Panc1 (cell line): ENCODE results near the gene SIX3. TPM values are rescaled to one million over a fixed set of nuclear protein-coding genes. Genes with fewer than 3 reads are reported as not detected.

Source experiments
- ATAC-seq: fragments of 200-7000 bp; cut with Tn5 transposase; 2 replicates; pipeline ENCODE4 v1.9.1; 2020; ENCODE audit warnings: mild to moderate bottlenecking, moderate library complexity
- BruUV-seq: library from RNA; stranded (reverse); fragments of 400-500 nt; replicated peaks from 2 replicates; lab custom pipeline; 2021; lab: Mats Ljungman, UMichigan
- CTCF ChIA-PET: fragments of 300-600 bp; sonication (Branson Sonifier 250); formaldehyde crosslinking; loops from one replicate; lab custom pipeline; 2022; ENCODE audit warnings: antibody characterized with exemption; lab: Charles Lee
- POLR2A ChIA-PET: fragments of 300-600 bp; sonication (Branson Sonifier 250); formaldehyde crosslinking; loops from one replicate; lab custom pipeline; 2022; ENCODE audit warnings: antibody characterized with exemption; lab: Charles Lee
- DNase-seq: peaks from one replicate; pipeline ENCODE4 v3.0.0-alpha.2; 2010; ENCODE audit warnings: low read depth, low spot score
- H3K27ac ChIP-seq: 2 replicates; pipeline ENCODE4 v1.5.1; 2011; ENCODE audit warnings: mild to moderate bottlenecking, low read length, inconsistent platforms
- H3K27me3 ChIP-seq: fragments of 200-500 bp; sonication (Bioruptor generic); 2 replicates; pipeline ENCODE4 v1.6.0; 2014; ENCODE audit warnings: low read length, inconsistent platforms; ENCODE audit not compliant: control insufficient read depth, insufficient read depth
- H3K36me3 ChIP-seq: fragments of 200-500 bp; sonication (Bioruptor generic); 2 replicates; pipeline ENCODE4 v1.5.1; 2014; ENCODE audit warnings: inconsistent platforms, mild to moderate bottlenecking, low read length, moderate library complexity; ENCODE audit not compliant: control insufficient read depth, insufficient read depth
- H3K4me1 ChIP-seq: 2 replicates; pipeline ENCODE4 v1.5.1; 2011; ENCODE audit warnings: inconsistent platforms, mild to moderate bottlenecking, low read length, moderate library complexity; ENCODE audit not compliant: control insufficient read depth, insufficient read depth
- H3K4me3 ChIP-seq, 2 experiments: 2 replicates each; pipeline ENCODE4 v1.5.1; 2011 to 2012; ENCODE audit warnings: low read depth in 2 of 2, low read length in 2 of 2, mild to moderate bottlenecking in 2 of 2, inconsistent platforms in 1 of 2, moderate library complexity in 1 of 2
- H3K9me3 ChIP-seq: fragments of 200-500 bp; sonication (Bioruptor generic); 2 replicates; pipeline ENCODE4 v1.5.1; 2014; ENCODE audit warnings: low read depth, mild to moderate bottlenecking, inconsistent platforms, low read length, moderate library complexity; ENCODE audit not compliant: control insufficient read depth, insufficient read depth
- CTCF ChIP-seq: fragments of 450-650 bp; IDR thresholded peaks from 2 replicates; pipeline ENCODE4 v1.5.1; 2017; ENCODE audit warnings: mild to moderate bottlenecking
- POLR2AphosphoS5 ChIP-seq: IDR thresholded peaks from 2 replicates; pipeline ENCODE4 v1.6.1; 2012; ENCODE audit warnings: mild to moderate bottlenecking, low read depth, low read length, moderate library complexity
- SIN3A ChIP-seq: IDR thresholded peaks from 2 replicates; pipeline ENCODE4 v1.6.1; 2012; ENCODE audit warnings: low read depth, mild to moderate bottlenecking, low read length, moderate library complexity, borderline replicate concordance; ENCODE audit not compliant: insufficient read depth
- TCF7L2 ChIP-seq: IDR thresholded peaks from 2 replicates; pipeline ENCODE4 v1.6.1; 2011; ENCODE audit warnings: mild to moderate bottlenecking, low read depth, low read length, inconsistent platforms
- in situ Hi-C: cut with HindIII; loops from 2 replicates; pipeline ENCODE4 v1.10.0; 2016; ENCODE audit warnings: low sequenced_read_pairs, low pct_unique_long_range_greater_than_20kb
- intact Hi-C: fragments of 100-400 bp; cut with micrococcal nuclease; formaldehyde crosslinking; loops from one replicate; pipeline ENCODE4 v1.10.0; 2022; ENCODE audit not compliant: unreplicated experiment
- total RNA-seq: library from RNA; stranded (reverse); gene quantifications from one replicate; pipeline ENCODE4 v1.2.1, GENCODE V29; 2021; ENCODE audit not compliant: unreplicated experiment
- TF ChIP-seq, protein P1 (sequence below), 2 experiments: IDR thresholded peaks; 2 replicates each; pipeline ENCODE4 v1.6.1; 2011 to 2012; ENCODE audit warnings: low read depth in 2 of 2, control low read depth in 1 of 2, low read length in 1 of 2, mild to moderate bottlenecking in 1 of 2, moderate library complexity in 1 of 2; ENCODE audit not compliant: insufficient read depth in 1 of 2

Gene SIX3
- total RNA-seq, 1 experiment from 2014 or later, result 0.21 TPM

GRCh38 chr2:44950646-44951045, 9.1 kb downstream of the SIX3 start:
- ATAC-seq, result no peak
- no peak for DNase-seq
- H3K4me1 ChIP-seq, result no peaks in the 10 kb centered on the region
- intact Hi-C loops, result loop anchor here (10.0 kb wide), 2 partner anchors 706 to 906 kb away; no protein-coding TSS in a partner anchor
- in situ Hi-C loops, result no loop called here
- H3K27ac ChIP-seq, result no peak overlapping the region
- H3K36me3 ChIP-seq, result no peaks in the 10 kb centered on the region
- POLR2A ChIA-PET, result no interaction called here
- BruUV-seq, result no TSS peak
- no peaks in the 10 kb centered on the region; the same call in 1 of the 2 replicates for H3K27me3 ChIP-seq
- CTCF ChIA-PET, result no interaction called here
- TF ChIP-seq CTCF, result no peak
- no peak for TF ChIP-seq TCF7L2
- TF ChIP-seq, protein P1, sequence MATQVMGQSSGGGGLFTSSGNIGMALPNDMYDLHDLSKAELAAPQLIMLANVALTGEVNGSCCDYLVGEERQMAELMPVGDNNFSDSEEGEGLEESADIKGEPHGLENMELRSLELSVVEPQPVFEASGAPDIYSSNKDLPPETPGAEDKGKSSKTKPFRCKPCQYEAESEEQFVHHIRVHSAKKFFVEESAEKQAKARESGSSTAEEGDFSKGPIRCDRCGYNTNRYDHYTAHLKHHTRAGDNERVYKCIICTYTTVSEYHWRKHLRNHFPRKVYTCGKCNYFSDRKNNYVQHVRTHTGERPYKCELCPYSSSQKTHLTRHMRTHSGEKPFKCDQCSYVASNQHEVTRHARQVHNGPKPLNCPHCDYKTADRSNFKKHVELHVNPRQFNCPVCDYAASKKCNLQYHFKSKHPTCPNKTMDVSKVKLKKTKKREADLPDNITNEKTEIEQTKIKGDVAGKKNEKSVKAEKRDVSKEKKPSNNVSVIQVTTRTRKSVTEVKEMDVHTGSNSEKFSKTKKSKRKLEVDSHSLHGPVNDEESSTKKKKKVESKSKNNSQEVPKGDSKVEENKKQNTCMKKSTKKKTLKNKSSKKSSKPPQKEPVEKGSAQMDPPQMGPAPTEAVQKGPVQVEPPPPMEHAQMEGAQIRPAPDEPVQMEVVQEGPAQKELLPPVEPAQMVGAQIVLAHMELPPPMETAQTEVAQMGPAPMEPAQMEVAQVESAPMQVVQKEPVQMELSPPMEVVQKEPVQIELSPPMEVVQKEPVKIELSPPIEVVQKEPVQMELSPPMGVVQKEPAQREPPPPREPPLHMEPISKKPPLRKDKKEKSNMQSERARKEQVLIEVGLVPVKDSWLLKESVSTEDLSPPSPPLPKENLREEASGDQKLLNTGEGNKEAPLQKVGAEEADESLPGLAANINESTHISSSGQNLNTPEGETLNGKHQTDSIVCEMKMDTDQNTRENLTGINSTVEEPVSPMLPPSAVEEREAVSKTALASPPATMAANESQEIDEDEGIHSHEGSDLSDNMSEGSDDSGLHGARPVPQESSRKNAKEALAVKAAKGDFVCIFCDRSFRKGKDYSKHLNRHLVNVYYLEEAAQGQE (IDR thresholded peaks at IDR 0.05; ENCODE audit: insufficient read depth in 1 of 2, low read depth in 2 of 2, low read length in 1 of 2), result no peak
- TF ChIP-seq SIN3A, result no peak
- no peak for TF ChIP-seq POLR2AphosphoS5
- H3K4me3 ChIP-seq, result no peak overlapping the region
- H3K9me3 ChIP-seq, result no peaks in the 10 kb centered on the region

- H3K4me1 ChIP-seq, result 0 out of 2 replicates have a peak, but pooled peaks cover 4% of the 10 kb centered on the region
- no TSS peak for BruUV-seq
- no peak for ATAC-seq
- in situ Hi-C loops, result no loop called here
- DNase-seq, result no peak
- no peak for TF ChIP-seq POLR2AphosphoS5
- no peaks in the 10 kb centered on the region; the same call in 1 of the 2 replicates for H3K27me3 ChIP-seq
- intact Hi-C loops, result loop anchor here (10.0 kb wide), 2 partner anchors 706 to 906 kb away; no protein-coding TSS in a partner anchor
- no peaks in the 10 kb centered on the region for H3K36me3 ChIP-seq
- no peak overlapping the region for H3K27ac ChIP-seq
- no peak overlapping the region for H3K4me3 ChIP-seq
- no peaks in the 10 kb centered on the region for H3K9me3 ChIP-seq
- ChIA-PET CTCF (no interaction called here), POLR2A (no interaction called here)
These were observed 9.6 kb downstream of the SIX3 start for GRCh38 chr2:44951124-44951523.

GRCh38 chr2:44951714-44952113, 10.2 kb downstream of the SIX3 start:
- ChIA-PET POLR2A (no interaction called here), CTCF (no interaction called here)
- Histone ChIP-seq H3K9me3 (no peaks in the 10 kb centered on the region), H3K36me3 (no peaks in the 10 kb centered on the region), H3K27ac (no peak overlapping the region), H3K27me3 (no peaks in the 10 kb centered on the region; the same call in 1 of the 2 replicates), H3K4me1 (0 out of 2 replicates have a peak, but pooled peaks cover 4% of the 10 kb centered on the region), H3K4me3 (peak overlapping the region; percentile 37 to 38)
- no TSS peak for BruUV-seq
- in situ Hi-C loops, result no loop called here
- intact Hi-C loops, result loop anchor here (2.0 to 10.0 kb wide), 3 partner anchors 473 to 907 kb away; no protein-coding TSS in a partner anchor
- DNase-seq (no peak), ATAC-seq (peak; percentile 43)
- TF ChIP-seq SIN3A (no peak), CTCF (no peak), TCF7L2 (no peak), POLR2AphosphoS5 (no peak)
- TF ChIP-seq, protein P1 (IDR thresholded peaks at IDR 0.05; ENCODE audit: insufficient read depth in 1 of 2, low read depth in 2 of 2, low read length in 1 of 2), result no peak
